ENCODE data around the gene RORB. TPM values are rescaled to one million over a fixed set of nuclear protein-coding genes. Genes with fewer than 3 reads are reported as not detected.

Gene RORB
- total RNA-seq, 2 experiments from 2014 or later = 0.13 to 0.18 TPM

DNA sequence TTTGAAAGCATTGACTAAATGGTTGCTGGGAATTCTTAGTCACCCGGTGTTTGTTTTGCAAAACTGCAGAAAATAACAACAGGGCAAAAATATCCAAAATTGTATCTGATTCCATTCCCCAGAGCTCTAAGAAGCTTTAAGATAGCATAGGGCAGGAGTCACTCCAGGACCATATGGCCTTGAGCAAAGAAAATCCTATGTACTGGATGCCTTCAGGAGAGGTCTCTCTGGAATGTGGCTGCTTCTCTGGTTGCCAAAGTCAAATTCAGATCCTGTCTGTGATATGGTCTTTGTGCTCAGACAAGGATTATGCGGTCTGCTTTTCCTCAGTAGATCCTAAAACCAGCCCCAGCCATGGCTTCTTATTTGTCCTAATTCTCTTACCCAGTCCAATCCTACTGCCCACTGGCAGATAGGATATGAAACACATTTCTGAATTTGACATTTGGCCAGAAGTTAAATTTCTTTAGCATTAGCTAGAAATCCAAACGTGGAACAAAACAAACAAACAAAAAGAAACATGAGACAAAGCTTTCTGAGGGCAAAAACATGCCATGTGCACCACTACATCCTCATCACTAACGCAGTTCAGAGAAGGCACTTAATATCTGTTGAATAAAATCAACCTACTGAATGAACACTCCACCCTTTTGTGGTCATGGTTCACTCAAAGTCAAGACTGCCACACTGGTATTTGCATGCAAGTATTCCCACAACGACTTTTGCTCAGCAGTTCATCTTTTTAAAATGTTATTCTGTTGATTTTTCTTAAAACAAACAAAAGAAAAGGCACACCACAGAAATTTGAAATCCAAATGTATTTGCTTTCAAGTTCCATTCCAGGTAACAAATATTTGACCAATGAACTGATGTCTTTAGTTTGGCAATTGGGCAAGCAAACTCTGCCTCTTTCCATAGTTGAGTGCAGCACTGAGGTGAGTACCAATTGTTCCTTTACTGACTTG is 224.8 kb downstream of the RORB start:
- H3K27me3 Mint-ChIP-seq = peaks cover 7% of the 10 kb centered on the region
- H3K9me3 Mint-ChIP-seq = no peaks in the 10 kb centered on the region
- CTCF ChIA-PET = no interaction called here
- no peaks in the 10 kb centered on the region for H3K36me3 Mint-ChIP-seq (ENCODE audit: low read depth)
- POLR2A ChIA-PET = no interaction called here
- no peaks in the 10 kb centered on the region for H3K4me1 Mint-ChIP-seq
- no peak for DNase-seq
- H3K27ac Mint-ChIP-seq = no peak overlapping the region
- no peak overlapping the region for H3K4me3 Mint-ChIP-seq

DNA sequence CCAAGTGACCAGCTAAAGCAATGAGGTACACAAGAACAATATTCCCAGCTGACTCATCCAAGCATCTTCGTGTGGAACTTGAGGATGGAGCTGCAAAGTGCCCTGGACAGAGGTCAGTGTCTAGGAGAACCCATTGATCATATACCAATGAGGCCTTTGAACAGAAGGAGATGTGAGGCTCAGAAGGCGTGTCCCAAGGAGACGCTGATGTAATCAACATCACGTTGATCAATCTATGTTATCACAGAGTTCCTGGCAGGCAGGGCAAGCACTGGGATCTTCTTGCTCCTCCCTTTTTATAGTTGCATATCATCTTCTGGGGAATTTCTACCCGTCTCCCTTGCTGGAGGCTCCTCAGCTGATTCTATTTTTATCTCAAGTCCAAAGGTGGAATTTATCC is 227.2 kb downstream of the RORB start:
- no peak overlapping the region for H3K4me3 Mint-ChIP-seq
- CTCF ChIA-PET = no interaction called here

DNA sequence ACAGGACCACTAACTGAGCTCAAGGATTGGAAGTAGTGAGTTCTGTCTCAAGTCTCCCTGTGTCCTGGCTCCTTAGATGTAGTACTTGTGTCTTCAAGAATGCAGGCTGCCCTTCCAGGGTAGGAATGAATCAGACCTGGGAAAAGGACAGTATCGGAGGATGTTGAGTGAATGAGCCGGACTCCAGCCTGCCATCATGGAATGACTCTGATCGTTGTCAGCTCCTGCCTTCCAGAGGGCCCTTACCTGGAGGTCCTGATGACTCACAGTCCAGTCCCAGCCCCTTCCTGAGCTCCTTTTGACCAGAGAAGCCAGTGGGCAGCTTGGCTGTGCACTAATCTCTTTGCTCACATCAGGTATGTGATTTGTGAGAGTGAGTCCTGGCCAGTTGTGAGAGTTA is 229.4 kb downstream of the RORB start:
- H3K4me3 Mint-ChIP-seq = no peak overlapping the region
- no peak for DNase-seq
- H3K36me3 Mint-ChIP-seq (ENCODE audit: low read depth) = no peaks in the 10 kb centered on the region
- peaks cover 14% of the 10 kb centered on the region for H3K27me3 Mint-ChIP-seq
- no peaks in the 10 kb centered on the region for H3K4me1 Mint-ChIP-seq
- ChIA-PET CTCF (no interaction called here), POLR2A (no interaction called here)
- no peaks in the 10 kb centered on the region for H3K9me3 Mint-ChIP-seq
- no peak overlapping the region for H3K27ac Mint-ChIP-seq

More for the DNA sequence above, 227.2 kb downstream of the RORB start:
- Mint-ChIP-seq H3K36me3 (ENCODE audit: low read depth) (no peaks in the 10 kb centered on the region), H3K9me3 (no peaks in the 10 kb centered on the region), H3K4me1 (no peaks in the 10 kb centered on the region), H3K27me3 (peaks cover 10% of the 10 kb centered on the region), H3K27ac (no peak overlapping the region)
- POLR2A ChIA-PET = no interaction called here
- no peak for DNase-seq

DNA sequence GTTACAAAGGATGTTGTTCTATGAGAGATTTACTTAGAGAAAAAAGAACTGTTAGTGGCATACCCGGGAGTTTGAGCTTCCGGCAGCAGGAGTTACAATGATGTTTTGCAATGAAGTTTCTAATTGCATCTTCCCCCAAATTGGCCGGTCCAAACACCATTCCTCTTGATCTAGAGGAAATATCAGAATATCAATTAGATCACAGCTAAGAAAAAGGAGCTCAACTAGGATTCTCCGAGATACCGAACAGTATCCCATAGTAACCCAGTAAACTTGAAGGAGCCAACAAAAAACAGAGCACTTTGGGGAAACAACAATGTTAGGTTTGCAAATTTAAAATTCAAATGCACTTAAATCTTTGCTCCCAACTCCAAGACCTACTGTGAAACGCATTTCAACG is 231.0 kb downstream of the RORB start:
- no peak for DNase-seq
- ChIA-PET POLR2A (no interaction called here), CTCF (interaction anchor here (1.0 kb wide), 1 partner anchor 13 kb away, joined by 3 read pairs; no protein-coding TSS in a partner anchor)
- H3K4me1 Mint-ChIP-seq = no peaks in the 10 kb centered on the region
- peaks cover 9% of the 10 kb centered on the region for H3K27me3 Mint-ChIP-seq
- no peak overlapping the region for H3K4me3 Mint-ChIP-seq
- no peaks in the 10 kb centered on the region for H3K9me3 Mint-ChIP-seq
- no peak overlapping the region for H3K27ac Mint-ChIP-seq
- H3K36me3 Mint-ChIP-seq (ENCODE audit: low read depth) = no peaks in the 10 kb centered on the region

- Mint-ChIP-seq H3K27me3 (peaks cover 9% of the 10 kb centered on the region), H3K27ac (no peak overlapping the region), H3K9me3 (no peaks in the 10 kb centered on the region), H3K36me3 (ENCODE audit: low read depth) (no peaks in the 10 kb centered on the region), H3K4me3 (no peak overlapping the region), H3K4me1 (no peaks in the 10 kb centered on the region)
- CTCF ChIA-PET = no interaction called here
- no peak for DNase-seq
- POLR2A ChIA-PET = no interaction called here
These were observed 232.1 kb downstream of the RORB start for GRCh38 chr9:74729136-74729695.

GRCh38 chr9:74735761-74736160 is 238.6 kb downstream of the RORB start:
- no peaks in the 10 kb centered on the region for H3K9me3 Mint-ChIP-seq
- peak overlapping the region; percentile 52 for H3K4me3 Mint-ChIP-seq
- peaks cover 10% of the 10 kb centered on the region for H3K27me3 Mint-ChIP-seq
- CTCF ChIA-PET = no interaction called here
- H3K4me1 Mint-ChIP-seq = peaks cover 4% of the 10 kb centered on the region
- POLR2A ChIA-PET = no interaction called here
- H3K36me3 Mint-ChIP-seq (ENCODE audit: low read depth) = no peaks in the 10 kb centered on the region
- no peak for DNase-seq
- H3K27ac Mint-ChIP-seq = no peak overlapping the region

GRCh38 chr9:74736646-74737045 is 239.5 kb downstream of the RORB start:
- Mint-ChIP-seq H3K27me3 (peaks cover 10% of the 10 kb centered on the region), H3K36me3 (ENCODE audit: low read depth) (no peaks in the 10 kb centered on the region), H3K4me1 (peaks cover 4% of the 10 kb centered on the region), H3K4me3 (no peak overlapping the region), H3K9me3 (no peaks in the 10 kb centered on the region), H3K27ac (no peak overlapping the region)
- no peak for DNase-seq
- ChIA-PET CTCF (interaction anchor here (0.7 kb wide), 1 partner anchor 9 kb away, joined by 4 read pairs; no protein-coding TSS in a partner anchor), POLR2A (no interaction called here)

DNA sequence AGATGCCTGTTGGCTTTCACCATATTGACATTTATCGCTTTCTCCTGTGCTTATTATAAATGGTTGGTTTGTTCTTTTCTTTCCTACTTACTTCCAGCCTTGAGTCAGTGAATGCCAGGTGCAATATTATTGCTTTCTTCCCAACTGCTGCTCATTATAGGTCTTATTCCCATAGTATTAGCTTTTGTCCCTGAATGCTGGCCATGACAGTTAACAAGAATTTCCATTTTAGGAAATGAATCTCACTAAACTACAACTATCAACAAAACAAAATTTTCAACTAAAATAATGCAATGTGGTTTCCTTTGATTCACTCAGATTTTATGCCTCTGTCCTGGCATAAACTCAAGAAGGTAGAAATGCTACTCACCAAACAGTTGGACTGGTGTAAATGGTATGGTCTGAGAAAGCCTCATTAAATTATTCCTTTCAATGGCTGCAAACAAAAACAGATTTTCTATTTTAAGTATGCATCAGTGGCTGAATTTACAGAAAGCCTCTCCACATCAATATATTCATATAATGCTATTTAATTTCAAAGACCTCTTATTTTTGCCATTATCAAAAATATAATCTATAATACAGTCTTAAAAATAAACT is 245.2 kb downstream of the RORB start:
- peaks cover 20% of the 10 kb centered on the region for H3K27me3 Mint-ChIP-seq
- DNase-seq = no peak
- H3K4me3 Mint-ChIP-seq = no peak overlapping the region
- ChIA-PET CTCF (interaction anchor here (1.1 to 1.3 kb wide), 2 partner anchors 8 to 10 kb away, joined by 3 to 6 read pairs; no protein-coding TSS in a partner anchor), POLR2A (interaction anchor here (0.9 kb wide), 1 partner anchor 10 kb away, joined by 3 read pairs; no protein-coding TSS in a partner anchor)
- H3K9me3 Mint-ChIP-seq = no peaks in the 10 kb centered on the region
- no peaks in the 10 kb centered on the region for H3K4me1 Mint-ChIP-seq
- H3K36me3 Mint-ChIP-seq (ENCODE audit: low read depth) = no peaks in the 10 kb centered on the region
- no peak overlapping the region for H3K27ac Mint-ChIP-seq

All from activated CD4-positive, alpha-beta memory T cell treated with anti-CD3 and anti-CD28 coated beads, Interleukin-2, amount 10 ng/mL, durations not matched to agents 7 days and 5 days (primary cell).